Breast epithelium (tissue), 3 donors: ENCODE results near the gene ARHGAP10.

Experiments
- POLR2A ChIP-seq: fragments of 450-650 bp; IDR thresholded peaks from one replicate; pipeline ENCODE4 v1.6.1; 2016; ENCODE audit warnings: antibody characterized with exemption, mild to moderate bottlenecking, moderate library complexity
- POLR2AphosphoS5 ChIP-seq, 3 donors: sonication (generic); formaldehyde crosslinking; IDR thresholded peaks; one replicate each; pipeline ENCODE4 v1.6.1; 2017; ENCODE audit warnings: antibody characterized with exemption in 3 of 3
- TF ChIP-seq, protein P1 (sequence below), 3 donors: fragments of 450-650 bp; IDR thresholded peaks; one replicate each; pipeline ENCODE4 v1.5.1; 2016 to 2017; ENCODE audit warnings: antibody characterized with exemption in 3 of 3, mild to moderate bottlenecking in 3 of 3, moderate library complexity in 3 of 3

GRCh38 chr4:148081745-148082144 lies 349.9 kb downstream of the ARHGAP10 start:
- TF ChIP-seq POLR2AphosphoS5 (IDR thresholded peaks at IDR 0.05) (no peak), POLR2A (no peak)
- TF ChIP-seq, protein P1, sequence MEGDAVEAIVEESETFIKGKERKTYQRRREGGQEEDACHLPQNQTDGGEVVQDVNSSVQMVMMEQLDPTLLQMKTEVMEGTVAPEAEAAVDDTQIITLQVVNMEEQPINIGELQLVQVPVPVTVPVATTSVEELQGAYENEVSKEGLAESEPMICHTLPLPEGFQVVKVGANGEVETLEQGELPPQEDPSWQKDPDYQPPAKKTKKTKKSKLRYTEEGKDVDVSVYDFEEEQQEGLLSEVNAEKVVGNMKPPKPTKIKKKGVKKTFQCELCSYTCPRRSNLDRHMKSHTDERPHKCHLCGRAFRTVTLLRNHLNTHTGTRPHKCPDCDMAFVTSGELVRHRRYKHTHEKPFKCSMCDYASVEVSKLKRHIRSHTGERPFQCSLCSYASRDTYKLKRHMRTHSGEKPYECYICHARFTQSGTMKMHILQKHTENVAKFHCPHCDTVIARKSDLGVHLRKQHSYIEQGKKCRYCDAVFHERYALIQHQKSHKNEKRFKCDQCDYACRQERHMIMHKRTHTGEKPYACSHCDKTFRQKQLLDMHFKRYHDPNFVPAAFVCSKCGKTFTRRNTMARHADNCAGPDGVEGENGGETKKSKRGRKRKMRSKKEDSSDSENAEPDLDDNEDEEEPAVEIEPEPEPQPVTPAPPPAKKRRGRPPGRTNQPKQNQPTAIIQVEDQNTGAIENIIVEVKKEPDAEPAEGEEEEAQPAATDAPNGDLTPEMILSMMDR (IDR thresholded peaks at IDR 0.05), result no peak
